Keratinocyte (primary cell): ENCODE data around the gene PLA2G15. TPM values are rescaled to one million over a fixed set of nuclear protein-coding genes. Genes with fewer than 3 reads are reported as not detected.

ENCODE experiments used
- DNase-seq: peaks from one replicate; pipeline ENCODE4 v3.0.0-alpha.2; 2011; ENCODE audit warnings: low read depth, missing footprints, low spot score
- FAIRE-seq: peaks from 2 replicates; lab custom pipeline; 2011; peaks lifted over from hg19 to GRCh38; lab: Jason Lieb, UNC
- H2AFZ ChIP-seq: 2 replicates; pipeline ENCODE4 v1.6.0; 2012; ENCODE audit warnings: low read length, control low read depth, inconsistent platforms; ENCODE audit not compliant: control insufficient read depth
- H3K27ac ChIP-seq: 2 replicates; pipeline ENCODE4 v1.5.1; 2011; ENCODE audit warnings: low read length; ENCODE audit not compliant: control insufficient read depth, insufficient read depth
- H3K27me3 ChIP-seq: 3 replicates; pipeline ENCODE4 v1.6.0; 2011; ENCODE audit warnings: low read length; ENCODE audit not compliant: control insufficient read depth, insufficient read depth; ENCODE audit errors: extremely low read depth
- H3K36me3 ChIP-seq, 2 experiments: 2 replicates in 1 of 2; 3 replicates in 1 of 2; pipeline ENCODE4 v1.5.1; 2011; ENCODE audit warnings: low read length in 2 of 2, mild to moderate bottlenecking in 1 of 2; ENCODE audit not compliant: control insufficient read depth in 2 of 2, insufficient read depth in 2 of 2; ENCODE audit errors: extremely low read depth in 1 of 2
- H3K4me1 ChIP-seq: 3 replicates; pipeline ENCODE4 v1.5.1; 2011; ENCODE audit warnings: low read length; ENCODE audit not compliant: control insufficient read depth, insufficient read depth; ENCODE audit errors: extremely low read depth
- H3K4me2 ChIP-seq: 3 replicates; pipeline ENCODE4 v1.6.0; 2011; ENCODE audit warnings: low read depth, low read length; ENCODE audit not compliant: control insufficient read depth, insufficient read depth; ENCODE audit errors: extremely low read depth
- H3K4me3 ChIP-seq, 3 experiments: fragments of 200-600 bp in 1 of 3; sonication (generic) in 1 of 3; 2 replicates in 2 of 3; 3 replicates in 1 of 3; pipeline ENCODE4 v1.5.1; 2011 to 2016; ENCODE audit warnings: low read length in 3 of 3, mild to moderate bottlenecking in 3 of 3, control low read depth in 2 of 3, inconsistent platforms in 1 of 3, low read depth in 1 of 3, mixed read lengths in 1 of 3, mixed run types in 1 of 3, moderate library complexity in 1 of 3; ENCODE audit not compliant: control insufficient read depth in 2 of 3, insufficient read depth in 2 of 3; ENCODE audit errors: extremely low read depth in 1 of 3
- H3K79me2 ChIP-seq: 2 replicates; pipeline ENCODE4 v1.6.0; 2012; ENCODE audit warnings: low read length; ENCODE audit not compliant: control insufficient read depth, insufficient read depth
- H3K9ac ChIP-seq: 3 replicates; pipeline ENCODE4 v1.6.0; 2011; ENCODE audit warnings: low read length; ENCODE audit not compliant: control insufficient read depth, insufficient read depth; ENCODE audit errors: extremely low read depth
- H3K9me1 ChIP-seq: 3 replicates; pipeline ENCODE4 v1.6.0; 2011; ENCODE audit warnings: low read length; ENCODE audit not compliant: control insufficient read depth, insufficient read depth; ENCODE audit errors: extremely low read depth
- H3K9me3 ChIP-seq: 2 replicates; pipeline ENCODE4 v1.5.1; 2012; ENCODE audit warnings: low read depth, low read length; ENCODE audit not compliant: control insufficient read depth
- H4K20me1 ChIP-seq: 3 replicates; pipeline ENCODE4 v1.6.0; 2011; ENCODE audit warnings: low read length; ENCODE audit not compliant: control insufficient read depth, insufficient read depth; ENCODE audit errors: extremely low read depth
- CTCF ChIP-seq, 3 experiments: IDR thresholded peaks in 1 of 3; conservative IDR thresholded peaks in 1 of 3; optimal IDR thresholded peaks in 1 of 3; 2 replicates in 2 of 3; 3 replicates in 1 of 3; pipeline versions ENCODE3 to v1.5.1; 2011; ENCODE audit warnings: low read length in 3 of 3, mild to moderate bottlenecking in 3 of 3, moderate library complexity in 2 of 3, control low read depth in 1 of 3, inconsistent platforms in 1 of 3; ENCODE audit not compliant: insufficient read depth in 2 of 3; ENCODE audit errors: extremely low read depth in 1 of 3
- EZH2 ChIP-seq: IDR thresholded peaks from one replicate; pipeline ENCODE4 v1.6.1; 2012; ENCODE audit warnings: inconsistent platforms, mild to moderate bottlenecking, low read length, moderate library complexity
- dilution Hi-C: fragments of 300-500 bp; cut with MboI; formaldehyde crosslinking; loops from one replicate; pipeline ENCODE4 v1.7.0; 2020; ENCODE audit warnings: low sequenced_read_pairs; ENCODE audit not compliant: extremely low pct_ligation_motif_present
- polyA plus RNA-seq, 5 experiments: library from polyadenylated mRNA; depleted of rRNA in 3 of 5; stranded (reverse) in 3 of 5; stranded (forward) in 1 of 5; unstranded in 1 of 5; fragments of >200 nt; gene quantifications; 1 replicate in 1 of 5; 2 replicates in 3 of 5; 3 replicates in 1 of 5; pipeline versions ENCODE4 v1.2.1 to v1.2.3, GENCODE V29; 2011 to 2012; ENCODE audit warnings: missing spikeins in 2 of 5, low read depth in 1 of 5, low replicate concordance in 1 of 5

PLA2G15 gene
- polyA plus RNA-seq, 1 donor (not counting 4 experiments of a cell fraction or from before 2014, with no cell fraction given) = 9.2 TPM

GRCh38 chr16:68265078-68265920 is 20.1 kb downstream of the PLA2G15 start:
- Histone ChIP-seq H3K27me3 (no peaks in the 10 kb centered on the region), H3K4me1 (peaks cover 22% of the 10 kb centered on the region), H3K4me2 (peak overlapping the region; percentile 98), H3K27ac (peak overlapping the region; percentile 87), H3K36me3 (peaks cover 5 to 12% of the 10 kb centered on the region in 2 experiments), H3K79me2 (peaks cover 47% of the 10 kb centered on the region), H2AFZ (peak overlapping the region; percentile 86), H3K9me3 (no peaks in the 10 kb centered on the region), H3K9ac (peak overlapping the region; percentile 90), H3K9me1 (no peaks in the 10 kb centered on the region), H4K20me1 (peaks cover 2% of the 10 kb centered on the region), H3K4me3 (peak overlapping the region; percentile 82 to 94 (median 88))
- no peak for TF ChIP-seq EZH2
- peak; percentile 9 for FAIRE-seq
- dilution Hi-C loops = no loop called here
- DNase-seq = no peak

- Histone ChIP-seq H4K20me1 (peaks cover 2% of the 10 kb centered on the region), H3K4me1 (peaks cover 32% of the 10 kb centered on the region)
- no peak for FAIRE-seq
Measured at GRCh38 chr16:68267612-68268405, 22.6 kb downstream of the PLA2G15 start.

More at GRCh38 chr16:68267612-68268405, 22.6 kb downstream of the PLA2G15 start:
- no peak overlapping the region for H2AFZ ChIP-seq
- TF ChIP-seq EZH2 (no peak), CTCF (optimal IDR thresholded peaks at IDR 0.05 in 1 of 3, IDR thresholded peaks at IDR 0.05 in 1 of 3, conservative IDR thresholded peaks at IDR 0.05 in 1 of 3; ENCODE audit: extremely low read depth in 1 of 3, insufficient read depth in 2 of 3, low read length in 3 of 3) (no peak)
- no peak overlapping the region for H3K9ac ChIP-seq
- no peaks in the 10 kb centered on the region for H3K27me3 ChIP-seq
- no peaks in the 10 kb centered on the region for H3K9me3 ChIP-seq
- dilution Hi-C loops = no loop called here
- no peak overlapping the region for H3K27ac ChIP-seq
- H3K9me1 ChIP-seq = peaks cover 8% of the 10 kb centered on the region
- peaks cover 4 to 12% of the 10 kb centered on the region in 2 experiments for H3K36me3 ChIP-seq
- no peak for DNase-seq
- H3K4me2 ChIP-seq = no peak overlapping the region
- H3K79me2 ChIP-seq = peaks cover 62% of the 10 kb centered on the region
- H3K4me3 ChIP-seq = no peak overlapping the region
